ENCODE data around the gene MYO3A.

MYO3A gene

GRCh38 chr10:26238378-26238777, 304.3 kb downstream of the MYO3A start:
- no peak overlapping the region for H3K27ac ChIP-seq
- DNase-seq (ENCODE audit: low read depth, low spot score): no peak

GRCh38 chr10:26242706-26243350, 308.8 kb downstream of the MYO3A start:
- no peak for DNase-seq (ENCODE audit: low read depth, low spot score)
- H3K27ac ChIP-seq: no peak overlapping the region

- no peak overlapping the region for H3K27ac ChIP-seq
- no peak for DNase-seq (ENCODE audit: low read depth, low spot score)
These were observed 309.3 kb downstream of the MYO3A start for GRCh38 chr10:26243351-26243720.

- DNase-seq (ENCODE audit: low read depth, low spot score): no peak
These were observed 315.7 kb downstream of the MYO3A start for GRCh38 chr10:26249681-26250080.

GRCh38 chr10:26251925-26252324, 317.9 kb downstream of the MYO3A start:
- DNase-seq (ENCODE audit: low read depth, low spot score): peak; percentile 16
- H3K27ac ChIP-seq: no peak overlapping the region

More at GRCh38 chr10:26249681-26250080, 315.7 kb downstream of the MYO3A start:
- H3K27ac ChIP-seq: no peak overlapping the region

GRCh38 chr10:26254616-26255015, 320.6 kb downstream of the MYO3A start:
- H3K27ac ChIP-seq: no peak overlapping the region
- no peak for DNase-seq (ENCODE audit: low read depth, low spot score)

- H3K27ac ChIP-seq: no peak overlapping the region
- DNase-seq (ENCODE audit: low read depth, low spot score): no peak
These were observed 325.3 kb downstream of the MYO3A start for GRCh38 chr10:26259341-26259740.

All from epithelial cell of prostate (primary cell).